WTC11 (cell line): ENCODE results near the gene PTGIS. TPM values are rescaled to one million over a fixed set of nuclear protein-coding genes. Genes with fewer than 3 reads are reported as not detected.

Experiments used
- ATAC-seq: fragments of 200-7000 bp; cut with Tn5 transposase; 2 replicates; pipeline ENCODE4 v1.10.0; 2021; ENCODE audit warnings: mild to moderate bottlenecking, moderate library complexity
- CTCF ChIA-PET: fragments of 300-600 bp; sonication (Branson Sonifier 250); formaldehyde crosslinking; loops from one replicate; lab custom pipeline; 2021; ENCODE audit warnings: antibody characterized with exemption; lab: Charles Lee
- POLR2A ChIA-PET: fragments of 350-600 bp; sonication (Branson Sonifier 250); formaldehyde crosslinking; loops from one replicate; lab custom pipeline; 2021; ENCODE audit warnings: antibody characterized with exemption; lab: Charles Lee
- DNase-seq: peaks from one replicate; pipeline ENCODE4 v3.0.0; 2021; ENCODE audit warnings: low spot score
- H3K27ac Mint-ChIP-seq: 2 replicates; pipeline ENCODE4 v1.8.0; 2021; ENCODE audit warnings: mixed read lengths
- H3K27me3 Mint-ChIP-seq: 2 replicates; pipeline ENCODE4 v1.8.0; 2021; ENCODE audit warnings: low read depth, mild to moderate bottlenecking, moderate library complexity, mixed read lengths
- H3K36me3 Mint-ChIP-seq: 2 replicates; pipeline ENCODE4 v1.8.0; 2021; ENCODE audit warnings: mixed read lengths
- H3K4me1 Mint-ChIP-seq: 2 replicates; pipeline ENCODE4 v1.8.0; 2022; ENCODE audit warnings: mixed read lengths
- H3K4me3 Mint-ChIP-seq: 2 replicates; pipeline ENCODE4 v1.8.0; 2021; ENCODE audit warnings: mild to moderate bottlenecking, moderate library complexity, mixed read lengths
- H3K9me3 Mint-ChIP-seq: 2 replicates; pipeline ENCODE4 v1.8.0; 2021; ENCODE audit warnings: mixed read lengths
- FOXK1 ChIP-seq: sonication (generic); formaldehyde crosslinking; IDR thresholded peaks from 2 replicates; pipeline ENCODE4 v1.8.0; 2022; ENCODE audit warnings: mild to moderate bottlenecking, moderate library complexity, missing genetic modification reagents
- FOXP4 ChIP-seq: sonication (generic); formaldehyde crosslinking; IDR thresholded peaks from 2 replicates; pipeline ENCODE4 v1.8.0; 2022; ENCODE audit warnings: mild to moderate bottlenecking, missing genetic modification reagents
- GABPB1 ChIP-seq: sonication (generic); formaldehyde crosslinking; IDR thresholded peaks from 2 replicates; pipeline ENCODE4 v1.8.1; 2023; ENCODE audit warnings: mild to moderate bottlenecking, missing genetic modification reagents
- HMGA2 ChIP-seq: fragments of 250-450 bp; sonication (Bioruptor Pico); IDR thresholded peaks from 2 replicates; pipeline ENCODE4 v1.4.0; 2021; ENCODE audit warnings: mild to moderate bottlenecking, moderate library complexity
- KAT7 ChIP-seq: sonication (generic); formaldehyde crosslinking; IDR thresholded peaks from 2 replicates; pipeline ENCODE4 v1.8.1; 2023; ENCODE audit warnings: missing genetic modification reagents, mild to moderate bottlenecking, borderline replicate concordance
- MLX ChIP-seq: sonication (generic); formaldehyde crosslinking; IDR thresholded peaks from 2 replicates; pipeline ENCODE4 v1.8.1; 2023; ENCODE audit warnings: mild to moderate bottlenecking, missing genetic modification reagents, moderate library complexity
- NFYB ChIP-seq: sonication (generic); formaldehyde crosslinking; conservative IDR thresholded peaks from 2 replicates; pipeline ENCODE4 v1.8.0; 2022; ENCODE audit warnings: low read depth, missing genetic modification reagents
- NR1H2 ChIP-seq: sonication (generic); formaldehyde crosslinking; IDR thresholded peaks from 2 replicates; pipeline ENCODE4 v1.9.0; 2021; ENCODE audit warnings: mild to moderate bottlenecking, moderate library complexity, missing genetic modification reagents
- PRDM15 ChIP-seq: sonication (generic); formaldehyde crosslinking; IDR thresholded peaks from 2 replicates; pipeline ENCODE4 v1.8.0; 2022; ENCODE audit warnings: missing genetic modification reagents
- PRRX2 ChIP-seq: fragments of 250-450 bp; sonication (Bioruptor Pico); IDR thresholded peaks from 2 replicates; pipeline ENCODE4 v1.8.0; 2021; ENCODE audit warnings: mild to moderate bottlenecking
- RORB ChIP-seq: fragments of 250-450 bp; sonication (Bioruptor Pico); IDR thresholded peaks from 2 replicates; pipeline ENCODE4 v1.9.0; 2021; ENCODE audit warnings: mild to moderate bottlenecking
- TCF7 ChIP-seq: sonication (generic); formaldehyde crosslinking; IDR thresholded peaks from 2 replicates; pipeline ENCODE4 v1.8.0; 2022; ENCODE audit warnings: mild to moderate bottlenecking, low read depth, missing genetic modification reagents, moderate library complexity
- TP53 ChIP-seq: sonication (generic); formaldehyde crosslinking; IDR thresholded peaks from 2 replicates; pipeline ENCODE4 v1.8.1; 2023; ENCODE audit warnings: mild to moderate bottlenecking, missing genetic modification reagents
- ZBTB21 ChIP-seq: sonication (generic); formaldehyde crosslinking; IDR thresholded peaks from 2 replicates; pipeline ENCODE4 v1.8.1; 2023; ENCODE audit warnings: mild to moderate bottlenecking, missing genetic modification reagents, borderline replicate concordance
- ZBTB43 ChIP-seq: sonication (generic); formaldehyde crosslinking; IDR thresholded peaks from 2 replicates; pipeline ENCODE4 v1.8.1; 2023; ENCODE audit warnings: mild to moderate bottlenecking, missing genetic modification reagents
- ZNF232 ChIP-seq: sonication (generic); formaldehyde crosslinking; IDR thresholded peaks from 2 replicates; pipeline ENCODE4 v1.8.0; 2022; ENCODE audit warnings: mild to moderate bottlenecking, missing genetic modification reagents
- ZNF263 ChIP-seq: sonication (generic); formaldehyde crosslinking; IDR thresholded peaks from 2 replicates; pipeline ENCODE4 v1.8.1; 2022; ENCODE audit warnings: low read depth, mild to moderate bottlenecking, moderate library complexity, missing genetic modification reagents
- ZNF281 ChIP-seq: sonication (generic); formaldehyde crosslinking; IDR thresholded peaks from 2 replicates; pipeline ENCODE4 v1.8.0; 2023; ENCODE audit warnings: mild to moderate bottlenecking, missing genetic modification reagents
- total RNA-seq: library from RNA; stranded (reverse); gene quantifications from 3 replicates; pipeline ENCODE4 v1.2.3, GENCODE V29; 2021

The PTGIS gene
- total RNA-seq, 1 experiment from 2014 or later, result 24.3 TPM

- Mint-ChIP-seq H3K4me1 (no peaks in the 10 kb centered on the region), H3K4me3 (no peak overlapping the region), H3K9me3 (no peaks in the 10 kb centered on the region), H3K27me3 (peaks cover 4% of the 10 kb centered on the region; the same call in 1 of the 2 replicates), H3K27ac (no peak overlapping the region), H3K36me3 (no peaks in the 10 kb centered on the region)
- no peak for DNase-seq
- ChIA-PET CTCF (no interaction called here), POLR2A (interaction anchor here (0.6 kb wide), 1 partner anchor 89 kb away, joined by 3 read pairs; no protein-coding TSS in a partner anchor)
- TF ChIP-seq KAT7 (CRISPR knock-in tag) (no peak), ZNF281 (no peak), PRDM15 (CRISPR knock-in tag) (no peak), ZBTB43 (no peak), ZNF232 (CRISPR knock-in tag) (no peak), TP53 (CRISPR knock-in tag) (no peak), ZNF263 (CRISPR knock-in tag) (no peak), HMGA2 (no peak), RORB (CRISPR knock-in tag) (no peak), ZBTB21 (CRISPR knock-in tag) (no peak), NFYB (CRISPR knock-in tag) (no peak), NR1H2 (CRISPR knock-in tag) (no peak), FOXP4 (no peak), FOXK1 (CRISPR knock-in tag) (no peak), MLX (CRISPR knock-in tag) (no peak), TCF7 (CRISPR knock-in tag) (no peak), PRRX2 (CRISPR knock-in tag) (no peak), GABPB1 (CRISPR knock-in tag) (no peak)
- no peak for ATAC-seq
These were observed 107.0 kb downstream of the PTGIS start for GRCh38 chr20:49460916-49461315.
